OCI-LY1 (cell line): ENCODE measurements around the gene MINDY3.

Experiments used
- H2AFZ ChIP-seq: fragments of 200-600 bp; sonication (generic), shearing (Covaris generic); 2 replicates; pipeline ENCODE4 v1.6.0; 2014; ENCODE audit warnings: antibody characterized with exemption, mild to moderate bottlenecking, low read length
- H3F3A ChIP-seq: fragments of 200-600 bp; sonication (generic), shearing (Covaris generic); 2 replicates; pipeline ENCODE4 v1.6.0; 2014; ENCODE audit warnings: mild to moderate bottlenecking, antibody characterized with exemption, low read length, moderate library complexity; ENCODE audit not compliant: insufficient read depth
- H3K27ac ChIP-seq: fragments of 200-600 bp; sonication (generic); 2 replicates; pipeline ENCODE4 v1.5.1; 2014; ENCODE audit warnings: low read length, mixed run types, mild to moderate bottlenecking, low read depth; ENCODE audit not compliant: poor library complexity, severe bottlenecking
- H3K27me3 ChIP-seq: fragments of 200-600 bp; sonication (generic); 2 replicates; pipeline ENCODE4 v1.6.0; 2014; ENCODE audit warnings: antibody characterized with exemption, mild to moderate bottlenecking, low read length, moderate library complexity; ENCODE audit not compliant: insufficient read depth
- H3K36me3 ChIP-seq: fragments of 200-600 bp; sonication (generic); 2 replicates; pipeline ENCODE4 v1.6.1; 2014; ENCODE audit warnings: mild to moderate bottlenecking, antibody characterized with exemption, low read length, moderate library complexity, mixed read lengths; ENCODE audit not compliant: insufficient read depth
- H3K4me1 ChIP-seq: fragments of 200-600 bp; sonication (generic); 2 replicates; pipeline ENCODE4 v1.5.1; 2014; ENCODE audit warnings: mild to moderate bottlenecking, low read length, moderate library complexity; ENCODE audit not compliant: insufficient read depth, severe bottlenecking
- H3K4me2 ChIP-seq: fragments of 200-600 bp; sonication (generic), shearing (Covaris generic); 2 replicates; pipeline ENCODE4 v1.6.1; 2014; ENCODE audit warnings: low read length
- H3K4me3 ChIP-seq: fragments of 200-600 bp; sonication (generic); 2 replicates; pipeline ENCODE4 v1.5.1; 2014; ENCODE audit warnings: low read length, low read depth, mild to moderate bottlenecking, mixed read lengths; ENCODE audit not compliant: poor library complexity, severe bottlenecking
- H3K79me2 ChIP-seq: fragments of 200-600 bp; shearing (Covaris generic); 2 replicates; pipeline ENCODE4 v1.6.1; 2016; ENCODE audit warnings: mixed run types, low read length, mixed read lengths; ENCODE audit not compliant: insufficient read depth
- H3K9ac ChIP-seq: fragments of 200-600 bp; sonication (generic), shearing (Covaris generic); 2 replicates; pipeline ENCODE4 v1.6.1; 2014; ENCODE audit warnings: mild to moderate bottlenecking, low read length, mixed read lengths
- H3K9me2 ChIP-seq: fragments of 200-600 bp; sonication (generic), shearing (Covaris generic); 2 replicates; pipeline ENCODE4 v1.6.1; 2014; ENCODE audit warnings: low read depth, mild to moderate bottlenecking, low read length, mixed read lengths
- H3K9me3 ChIP-seq: fragments of 200-600 bp; shearing (Covaris generic); 2 replicates; pipeline ENCODE4 v1.6.1; 2014; ENCODE audit warnings: low read length, mixed read lengths
- H4K20me1 ChIP-seq: fragments of 200-600 bp; sonication (generic), shearing (Covaris generic); 2 replicates; pipeline ENCODE4 v1.6.0; 2016; ENCODE audit warnings: mild to moderate bottlenecking, low read length; ENCODE audit not compliant: insufficient read depth
- EZH2 ChIP-seq: fragments of 200-600 bp; sonication (generic), shearing (Covaris generic); IDR thresholded peaks from 2 replicates; pipeline ENCODE4 v1.8.0; 2017; ENCODE audit warnings: borderline replicate concordance, mixed run types, mild to moderate bottlenecking, antibody characterized with exemption, low read length, moderate library complexity, mixed read lengths
- TF ChIP-seq, protein P1 (sequence below): fragments of 200-600 bp; sonication (generic), shearing (Covaris generic); IDR thresholded peaks from 2 replicates; pipeline ENCODE4 v1.5.1; 2017; ENCODE audit warnings: mild to moderate bottlenecking, antibody characterized with exemption, low read length, moderate library complexity, mixed read lengths

MINDY3 gene

GRCh38 chr10:15859906-15860691 lies at the start of gene MINDY3:
Gene MINDY3, minus strand, starts transcription at chr10:15860507. Its CDS starts 208 bp downstream, at chr10:15860299.
- H3K4me3 ChIP-seq: peak within 1 kb of the TSS; percentile 84
- H3K4me2 ChIP-seq: peak within 1 kb of the TSS; percentile 70
- no peaks in the 10 kb centered on the region for H4K20me1 ChIP-seq
- H3K79me2 ChIP-seq: peaks cover 45% of the 10 kb centered on the region
- TF ChIP-seq, protein P1, sequence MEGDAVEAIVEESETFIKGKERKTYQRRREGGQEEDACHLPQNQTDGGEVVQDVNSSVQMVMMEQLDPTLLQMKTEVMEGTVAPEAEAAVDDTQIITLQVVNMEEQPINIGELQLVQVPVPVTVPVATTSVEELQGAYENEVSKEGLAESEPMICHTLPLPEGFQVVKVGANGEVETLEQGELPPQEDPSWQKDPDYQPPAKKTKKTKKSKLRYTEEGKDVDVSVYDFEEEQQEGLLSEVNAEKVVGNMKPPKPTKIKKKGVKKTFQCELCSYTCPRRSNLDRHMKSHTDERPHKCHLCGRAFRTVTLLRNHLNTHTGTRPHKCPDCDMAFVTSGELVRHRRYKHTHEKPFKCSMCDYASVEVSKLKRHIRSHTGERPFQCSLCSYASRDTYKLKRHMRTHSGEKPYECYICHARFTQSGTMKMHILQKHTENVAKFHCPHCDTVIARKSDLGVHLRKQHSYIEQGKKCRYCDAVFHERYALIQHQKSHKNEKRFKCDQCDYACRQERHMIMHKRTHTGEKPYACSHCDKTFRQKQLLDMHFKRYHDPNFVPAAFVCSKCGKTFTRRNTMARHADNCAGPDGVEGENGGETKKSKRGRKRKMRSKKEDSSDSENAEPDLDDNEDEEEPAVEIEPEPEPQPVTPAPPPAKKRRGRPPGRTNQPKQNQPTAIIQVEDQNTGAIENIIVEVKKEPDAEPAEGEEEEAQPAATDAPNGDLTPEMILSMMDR: 0 out of 2 replicates have a peak, but pooled peaks have one; percentile 4
- no peak for TF ChIP-seq EZH2
- peaks cover 24% of the 10 kb centered on the region for H3K4me1 ChIP-seq
- H3K9me3 ChIP-seq: no peaks in the 10 kb centered on the region
- no peaks in the 10 kb centered on the region for H3F3A ChIP-seq
- peak within 1 kb of the TSS; percentile 82 for H3K9ac ChIP-seq
- H3K27ac ChIP-seq: peak within 1 kb of the TSS; percentile 48
- no peaks in the 10 kb centered on the region for H3K27me3 ChIP-seq
- H3K36me3 ChIP-seq: 0 out of 2 replicates have a peak, but pooled peaks cover 6% of the 10 kb centered on the region
- no peaks in the 10 kb centered on the region for H3K9me2 ChIP-seq
- H2AFZ ChIP-seq: peak within 1 kb of the TSS; percentile 36

GRCh38 chr10:15901889-15902288 lies 41.6 kb upstream of the MINDY3 start:
- Histone ChIP-seq H3K27me3 (no peaks in the 10 kb centered on the region), H3K9me3 (no peaks in the 10 kb centered on the region), H3K36me3 (no peaks in the 10 kb centered on the region), H3K4me3 (no peak overlapping the region), H4K20me1 (no peaks in the 10 kb centered on the region), H3K27ac (no peak overlapping the region), H3K4me2 (no peak overlapping the region), H2AFZ (no peak overlapping the region), H3K4me1 (no peaks in the 10 kb centered on the region), H3K9ac (no peak overlapping the region), H3K9me2 (no peaks in the 10 kb centered on the region), H3F3A (no peaks in the 10 kb centered on the region), H3K79me2 (no peaks in the 10 kb centered on the region)
- TF ChIP-seq, protein P1: no peak
- TF ChIP-seq EZH2: no peak

- no peak overlapping the region for H2AFZ ChIP-seq
- no peaks in the 10 kb centered on the region for H3K4me1 ChIP-seq
- no peak overlapping the region for H3K9ac ChIP-seq
- H4K20me1 ChIP-seq: no peaks in the 10 kb centered on the region
- no peaks in the 10 kb centered on the region for H3F3A ChIP-seq
- H3K9me2 ChIP-seq: no peaks in the 10 kb centered on the region
- no peaks in the 10 kb centered on the region for H3K79me2 ChIP-seq
- no peak overlapping the region for H3K4me3 ChIP-seq
- no peak for TF ChIP-seq EZH2
- TF ChIP-seq, protein P1: peak; percentile 40; the same call in 1 of the 2 replicates
- H3K27me3 ChIP-seq: no peaks in the 10 kb centered on the region; the same call in 1 of the 2 replicates
- no peaks in the 10 kb centered on the region for H3K36me3 ChIP-seq
- H3K9me3 ChIP-seq: no peaks in the 10 kb centered on the region
- H3K27ac ChIP-seq: no peak overlapping the region
- H3K4me2 ChIP-seq: no peak overlapping the region
Observed at GRCh38 chr10:15898046-15898445, 37.7 kb upstream of the MINDY3 start.
